SH-SY5Y (cell line): ENCODE data around the gene RAB9A.

Experiments used
- GATA2 ChIP-seq: IDR thresholded peaks from 2 replicates; pipeline ENCODE4 v1.6.1; 2011; ENCODE audit warnings: mild to moderate bottlenecking, low read depth, low read length
- GATA3 ChIP-seq: IDR thresholded peaks from 2 replicates; pipeline ENCODE4 v1.6.1; 2011; ENCODE audit warnings: low read depth, mild to moderate bottlenecking, low read length, moderate library complexity

RAB9A gene

GRCh38 chrX:13711141-13711540 is 22.2 kb downstream of the RAB9A start:
- no peak for TF ChIP-seq GATA2
- no peak for TF ChIP-seq GATA3

- no peak for TF ChIP-seq GATA3
- no peak for TF ChIP-seq GATA2
Observed at GRCh38 chrX:13716455-13716854, 27.5 kb downstream of the RAB9A start.

- no peak for TF ChIP-seq GATA2
- TF ChIP-seq GATA3, result no peak
Observed at GRCh38 chrX:13716905-13717304, 28.0 kb downstream of the RAB9A start.

DNA sequence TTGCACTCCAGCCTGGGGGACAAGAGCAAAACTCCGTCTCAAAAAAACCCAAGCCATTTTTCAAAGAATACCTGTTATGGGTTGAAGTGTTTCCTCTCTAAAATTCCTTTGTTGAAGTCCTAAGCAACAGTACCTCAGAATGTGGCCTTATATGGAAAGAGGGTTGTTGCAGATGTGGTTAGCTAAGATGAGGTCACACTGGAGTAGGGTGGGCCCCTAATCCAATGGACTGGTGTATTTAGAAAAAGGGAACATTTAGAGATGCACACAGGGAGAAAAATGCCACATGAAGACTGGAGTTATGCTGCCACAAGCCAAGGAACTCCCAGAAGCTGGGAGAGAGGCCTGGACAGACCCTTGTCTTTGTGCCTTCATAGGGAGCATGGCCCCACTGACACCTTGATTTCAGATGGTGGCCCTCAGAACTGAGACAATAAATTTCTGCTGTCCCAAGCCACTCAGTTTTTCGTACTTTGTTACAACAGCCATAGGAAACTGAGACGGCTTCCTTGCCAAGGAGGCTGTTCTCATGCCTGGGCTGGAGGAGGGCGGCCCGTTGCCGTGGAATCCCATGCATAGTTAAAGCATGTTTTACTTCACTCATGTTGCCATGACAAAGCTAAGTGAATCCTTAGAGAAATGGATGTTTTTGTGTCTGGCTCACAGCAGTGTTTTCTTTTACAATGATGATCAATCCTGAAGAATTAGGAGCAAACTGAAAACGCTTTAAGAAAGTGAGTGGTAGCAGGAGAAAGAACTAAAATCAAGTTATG is 29.0 kb downstream of the RAB9A start:
- no peak for TF ChIP-seq GATA3
- TF ChIP-seq GATA2, result no peak

- TF ChIP-seq GATA3 (no peak), GATA2 (no peak)
Observed at GRCh38 chrX:13719192-13719856, 30.4 kb downstream of the RAB9A start.

DNA sequence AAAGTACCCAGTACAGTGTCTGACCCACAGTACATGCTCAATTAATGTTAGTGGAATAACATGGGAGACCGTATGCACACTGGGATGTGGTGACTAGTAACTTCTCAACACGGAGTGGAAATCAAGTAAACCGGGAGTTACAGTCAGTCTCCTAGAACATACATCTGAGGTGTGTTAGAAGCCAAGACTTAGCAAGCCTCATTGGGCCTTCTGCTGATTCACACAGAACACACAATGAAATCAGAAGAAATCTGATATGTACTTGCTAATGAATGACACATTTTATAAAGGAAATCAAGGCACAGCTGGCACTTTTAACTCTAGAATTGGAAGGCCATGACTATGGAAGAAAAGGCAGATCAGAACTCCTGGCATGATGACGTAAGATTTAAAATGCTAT is 32.4 kb downstream of the RAB9A start:
- TF ChIP-seq GATA3 (no peak), GATA2 (no peak)

- TF ChIP-seq GATA3 (no peak), GATA2 (no peak)
Observed at GRCh38 chrX:13721819-13722519, 33.0 kb downstream of the RAB9A start.

- TF ChIP-seq GATA3 (no peak), GATA2 (no peak)
Observed at GRCh38 chrX:13732246-13733067, 43.5 kb downstream of the RAB9A start.

DNA sequence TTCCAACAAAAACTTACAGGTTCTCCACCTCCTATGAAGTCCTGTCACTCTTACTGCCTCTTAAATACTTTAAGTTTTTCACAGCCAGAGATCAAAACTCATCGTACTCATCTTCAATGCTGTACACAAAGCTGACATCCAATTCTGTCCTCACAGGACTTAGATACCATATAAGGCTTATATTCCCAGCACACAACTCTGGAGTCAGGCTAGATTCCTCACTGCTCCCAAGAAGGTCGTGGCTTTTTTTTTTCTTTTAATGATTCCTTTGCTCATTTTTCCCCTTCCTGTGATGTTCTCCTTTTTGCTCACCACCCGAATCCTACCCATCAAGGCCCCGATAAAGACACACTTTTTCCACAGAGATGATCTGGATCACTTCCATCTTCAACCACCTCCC is 44.6 kb downstream of the RAB9A start:
- TF ChIP-seq GATA2, result no peak
- no peak for TF ChIP-seq GATA3

- TF ChIP-seq GATA3, result no peak
- TF ChIP-seq GATA2, result no peak
Observed at GRCh38 chrX:13734278-13735172, 45.6 kb downstream of the RAB9A start, which contains the start of the genes OFD1 and TRAPPC2. OFD1 (plus strand) TSS chrX:13734748; CDS start chrX:13735072, 324 bp downstream. TRAPPC2 (minus strand) TSS chrX:13734620; CDS start chrX:13719963, 14,657 bp downstream.

DNA sequence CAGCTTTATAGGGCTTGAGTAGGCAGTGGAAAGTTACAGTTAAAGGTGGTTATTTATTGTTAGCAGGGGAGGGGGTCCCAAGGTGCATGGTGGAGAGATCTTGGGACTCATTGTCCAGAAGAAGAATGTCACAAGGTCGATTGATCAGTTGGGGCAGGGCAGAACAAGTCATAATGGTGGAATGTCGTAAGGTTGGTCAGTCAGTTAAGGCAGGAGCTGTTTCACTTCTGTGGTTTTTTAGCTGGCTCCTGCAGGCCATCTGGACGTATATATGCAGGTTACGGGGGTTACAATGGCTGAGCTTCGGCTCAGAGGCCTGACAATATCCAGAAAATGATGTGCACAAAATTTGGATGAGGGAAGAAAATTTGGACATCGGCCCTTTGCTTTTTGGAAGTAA is 52.8 kb downstream of the RAB9A start:
- no peak for TF ChIP-seq GATA3
- TF ChIP-seq GATA2, result no peak

DNA sequence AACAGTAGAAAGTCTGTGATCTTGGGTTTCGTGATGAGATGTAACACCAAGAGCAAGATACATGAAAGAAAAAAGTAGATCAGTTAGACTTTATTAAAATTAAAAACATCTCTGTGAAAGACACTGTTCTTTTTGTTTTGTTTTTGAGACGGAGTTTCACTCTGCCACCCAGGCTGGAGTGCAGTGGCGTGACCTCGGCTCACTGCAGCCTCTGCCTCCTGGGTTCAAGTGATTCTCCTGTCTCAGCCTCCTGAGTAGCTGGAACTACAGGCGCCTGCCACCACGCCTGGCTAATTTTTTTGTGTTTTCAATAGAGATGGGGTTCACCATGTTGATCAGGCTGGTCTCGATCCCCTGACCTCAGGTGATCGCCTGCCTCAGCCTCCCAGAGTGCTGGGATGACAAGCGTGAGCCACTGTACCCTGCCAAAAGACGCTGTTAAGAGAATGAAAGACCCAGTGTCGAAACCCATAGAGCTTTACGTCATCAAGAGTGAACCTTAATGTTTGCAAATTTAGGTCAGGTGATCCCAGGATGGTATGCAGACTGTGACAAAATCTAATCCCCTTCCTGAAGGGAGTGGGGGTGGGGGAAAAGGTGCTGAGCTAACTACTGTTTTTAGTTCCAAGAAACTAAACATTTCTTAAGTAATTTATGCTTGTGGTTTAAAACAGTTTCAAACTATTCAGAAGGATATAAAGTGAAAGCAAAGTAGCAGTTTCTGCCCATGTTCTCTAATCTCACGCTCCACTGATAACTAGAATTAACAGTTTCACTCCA is 53.7 kb downstream of the RAB9A start:
- no peak for TF ChIP-seq GATA2
- no peak for TF ChIP-seq GATA3

DNA sequence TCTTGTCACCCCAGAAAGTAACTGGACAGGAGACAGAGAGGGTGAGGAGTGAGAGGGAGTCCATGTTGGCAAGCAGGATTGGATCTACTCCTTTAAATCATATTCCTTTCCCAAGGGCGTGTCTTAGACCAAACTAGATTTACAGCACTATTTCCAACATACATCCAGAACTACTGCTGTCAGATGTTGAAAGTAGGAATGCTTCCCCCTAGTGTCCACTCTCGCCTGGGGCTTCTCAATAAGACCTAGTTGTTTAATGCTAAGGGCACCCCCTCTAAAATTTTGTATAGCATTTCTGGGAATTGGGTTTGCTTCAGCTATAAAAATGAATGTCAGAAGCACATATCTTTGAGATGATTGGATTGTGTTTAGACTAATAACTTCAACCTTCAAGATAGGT is 58.9 kb downstream of the RAB9A start:
- no peak for TF ChIP-seq GATA3
